C4-2B (cell line): ENCODE measurements around the gene ALG11.

Source experiments
- H3K27ac ChIP-seq: fragments of 450-650 bp; 2 replicates; pipeline ENCODE4 v1.5.1; 2017
- CTCF ChIP-seq: fragments of 450-650 bp; conservative IDR thresholded peaks from 2 replicates; pipeline ENCODE4 v1.5.1; 2017; ENCODE audit warnings: mild to moderate bottlenecking
- ZFX ChIP-seq: fragments of 450-650 bp; IDR thresholded peaks from 2 replicates; pipeline ENCODE4 v1.6.1; 2017

ALG11 gene

GRCh38 chr13:51998723-51999509, 13.3 kb upstream of the ALG11 start:
- TF ChIP-seq CTCF (no peak), ZFX (no peak)
- peak overlapping the region; percentile 63 for H3K27ac ChIP-seq

GRCh38 chr13:51999510-51999911, 12.7 kb upstream of the ALG11 start:
- TF ChIP-seq CTCF (no peak; the same call in 1 of the 2 replicates), ZFX (no peak)
- peak overlapping the region; percentile 63 for H3K27ac ChIP-seq

- H3K27ac ChIP-seq, result peak overlapping the region; percentile 63
- TF ChIP-seq ZFX (no peak), CTCF (no peak)
Observed at GRCh38 chr13:51999921-52000320, 12.3 kb upstream of the ALG11 start.

GRCh38 chr13:52001120-52001731, 11.0 kb upstream of the ALG11 start:
- H3K27ac ChIP-seq, result no peak overlapping the region
- peak; percentile 73 for TF ChIP-seq CTCF
- no peak for TF ChIP-seq ZFX

GRCh38 chr13:52002361-52002760, 9.8 kb upstream of the ALG11 start:
- no peak overlapping the region for H3K27ac ChIP-seq
- no peak for TF ChIP-seq CTCF
- TF ChIP-seq ZFX, result no peak

- H3K27ac ChIP-seq, result no peak overlapping the region
- no peak for TF ChIP-seq CTCF
- no peak for TF ChIP-seq ZFX
Observed at GRCh38 chr13:52003541-52003940, 8.7 kb upstream of the ALG11 start.

GRCh38 chr13:52004511-52005170, 7.6 kb upstream of the ALG11 start:
- H3K27ac ChIP-seq, result no peak overlapping the region
- TF ChIP-seq CTCF, result no peak
- no peak for TF ChIP-seq ZFX
